ENCODE measurements around the gene UBA5.

UBA5 gene

GRCh38 chr3:132682201-132682600 is 22.1 kb downstream of the UBA5 start:
- TF ChIP-seq CTCF (conservative IDR thresholded peaks at IDR 0.05) (no peak), ZFX (IDR thresholded peaks at IDR 0.05) (no peak)
- no peak overlapping the region for H3K27ac ChIP-seq

- TF ChIP-seq ZFX (IDR thresholded peaks at IDR 0.05), result no peak
- H3K27ac ChIP-seq, result no peak overlapping the region
These were observed 29.9 kb downstream of the UBA5 start for GRCh38 chr3:132690040-132690439.

- no peak for TF ChIP-seq CTCF (conservative IDR thresholded peaks at IDR 0.05)
- TF ChIP-seq ZFX (IDR thresholded peaks at IDR 0.05), result no peak
- no peak overlapping the region for H3K27ac ChIP-seq
These were observed 34.9 kb downstream of the UBA5 start for GRCh38 chr3:132694991-132695390.

GRCh38 chr3:132695422-132695821 is 35.3 kb downstream of the UBA5 start:
- no peak for TF ChIP-seq ZFX (IDR thresholded peaks at IDR 0.05)
- TF ChIP-seq CTCF (conservative IDR thresholded peaks at IDR 0.05), result no peak
- H3K27ac ChIP-seq, result no peak overlapping the region

GRCh38 chr3:132703733-132704132 is 43.6 kb downstream of the UBA5 start:
- TF ChIP-seq CTCF (conservative IDR thresholded peaks at IDR 0.05), result no peak
- TF ChIP-seq ZFX (IDR thresholded peaks at IDR 0.05), result no peak
- H3K27ac ChIP-seq, result no peak overlapping the region

- H3K27ac ChIP-seq, result no peak overlapping the region
- TF ChIP-seq CTCF (conservative IDR thresholded peaks at IDR 0.05) (no peak), ZFX (IDR thresholded peaks at IDR 0.05) (no peak)
These were observed 49.6 kb downstream of the UBA5 start for GRCh38 chr3:132709761-132710160.

GRCh38 chr3:132710311-132710710 is 50.2 kb downstream of the UBA5 start:
- no peak overlapping the region for H3K27ac ChIP-seq
- TF ChIP-seq ZFX (IDR thresholded peaks at IDR 0.05), result no peak
- no peak for TF ChIP-seq CTCF (conservative IDR thresholded peaks at IDR 0.05)

GRCh38 chr3:132713977-132714727 is 54.0 kb downstream of the UBA5 start:
- H3K27ac ChIP-seq, result no peak overlapping the region
- TF ChIP-seq ZFX (IDR thresholded peaks at IDR 0.05) (no peak), CTCF (conservative IDR thresholded peaks at IDR 0.05) (no peak)

All from C4-2B (cell line).